CD4-positive, alpha-beta memory T cell (primary cell): Measurements from ENCODE around the gene RC3H1. TPM values are rescaled to one million over a fixed set of nuclear protein-coding genes. Genes with fewer than 3 reads are reported as not detected.
"Not testable (repeated sequence)": the region's sequence is repeated elsewhere in the genome, so short reads cannot be mapped to it uniquely, and the experiment has no call there.

ENCODE experiments used
- CTCF ChIA-PET: fragments of 350-600 bp; sonication (Branson Sonifier 250); formaldehyde crosslinking; loops from one replicate; lab custom pipeline; 2021; ENCODE audit warnings: inconsistent platforms; ENCODE audit not compliant: partially characterized antibody; lab: Charles Lee
- POLR2A ChIA-PET: fragments of 350-600 bp; sonication (Branson Sonifier 250); formaldehyde crosslinking; loops from one replicate; lab custom pipeline; 2021; ENCODE audit not compliant: partially characterized antibody; lab: Charles Lee
- DNase-seq, 5 donors: peaks; one replicate each; pipeline versions ENCODE4 v3.0.0 to v3.0.0-alpha.2; 2020 to 2022; ENCODE audit warnings: mixed read lengths in 1 of 5
- H3K27ac ChIP-seq: one replicate; pipeline ENCODE4 v1.7.0; 2013; ENCODE audit warnings: low read depth, low read length
- H3K27me3 ChIP-seq: 2 replicates; pipeline ENCODE4 v1.7.0; 2013; ENCODE audit warnings: mild to moderate bottlenecking, low read length, moderate library complexity; ENCODE audit not compliant: insufficient read depth
- H3K36me3 ChIP-seq: 2 replicates; pipeline ENCODE4 v1.7.0; 2013; ENCODE audit warnings: mild to moderate bottlenecking, low read length, moderate library complexity; ENCODE audit not compliant: insufficient read depth
- H3K4me1 ChIP-seq: 2 replicates; pipeline ENCODE4 v1.7.0; 2013; ENCODE audit warnings: mild to moderate bottlenecking, low read length, moderate library complexity; ENCODE audit not compliant: insufficient read depth
- H3K4me3 ChIP-seq, 2 donors: one replicate each; pipeline ENCODE4 v1.7.0; 2013; ENCODE audit warnings: low read length in 2 of 2, mild to moderate bottlenecking in 1 of 2
- H3K9me3 ChIP-seq, 2 donors: one replicate each; pipeline ENCODE4 v1.7.0; 2013; ENCODE audit warnings: low read length in 2 of 2, control low read depth in 1 of 2; ENCODE audit not compliant: control insufficient read depth in 1 of 2
- H3K27ac Mint-ChIP-seq, 7 donors: one replicate each; pipeline ENCODE4 v1.8.0; 2020 to 2021; ENCODE audit warnings: mixed read lengths in 7 of 7, mild to moderate bottlenecking in 6 of 7, inconsistent platforms in 3 of 7, moderate library complexity in 3 of 7
- H3K27me3 Mint-ChIP-seq, 2 donors: one replicate each; pipeline ENCODE4 v1.8.0; 2020 to 2021; ENCODE audit warnings: mixed read lengths in 2 of 2
- H3K36me3 Mint-ChIP-seq, 2 donors: one replicate each; pipeline ENCODE4 v1.8.0; 2020 to 2021; ENCODE audit warnings: mixed read lengths in 2 of 2, inconsistent platforms in 1 of 2, mild to moderate bottlenecking in 1 of 2
- H3K4me1 Mint-ChIP-seq, 4 donors: one replicate each; pipeline ENCODE4 v1.8.0; 2020 to 2021; ENCODE audit warnings: mixed read lengths in 4 of 4, mild to moderate bottlenecking in 1 of 4
- H3K4me3 Mint-ChIP-seq, 8 donors: one replicate each; pipeline ENCODE4 v1.8.0; 2020 to 2021; ENCODE audit warnings: mixed read lengths in 8 of 8, mild to moderate bottlenecking in 7 of 8, moderate library complexity in 6 of 8, inconsistent platforms in 3 of 8
- H3K9me3 Mint-ChIP-seq, 8 donors: one replicate each; pipeline ENCODE4 v1.8.0; 2020 to 2021; ENCODE audit warnings: mixed read lengths in 8 of 8, mild to moderate bottlenecking in 5 of 8, inconsistent platforms in 3 of 8, moderate library complexity in 1 of 8
- intact Hi-C: fragments of 100-400 bp; cut with micrococcal nuclease; formaldehyde crosslinking; loops from one replicate; pipeline ENCODE4 v1.15.1; 2023
- polyA plus RNA-seq, 2 donors: library from polyadenylated mRNA; unstranded; fragments of 300-500 nt; fragmentation: Illumina TruSeq; gene quantifications; one replicate each; pipeline ENCODE4 v1.2.3, GENCODE V29; 2021
- total RNA-seq, 2 experiments: library from RNA; stranded (reverse); gene quantifications; one replicate each; pipeline ENCODE4 v1.2.3, GENCODE V29; 2021

RC3H1 gene
- total and polyA plus RNA-seq, 4 experiments from 2014 or later = 2.0 to 49.2 (median 27.0) TPM

GRCh38 chr1:173937062-173937461 is 85.1 kb downstream of the RC3H1 start:
- Histone ChIP-seq H3K27ac (no peak overlapping the region), H3K9me3 (no peaks in the 10 kb centered on the region), H3K4me3 (no peak overlapping the region), H3K4me1 (no peaks in the 10 kb centered on the region), H3K36me3 (peaks cover 34% of the 10 kb centered on the region), H3K27me3 (no peaks in the 10 kb centered on the region)
- CTCF ChIA-PET = interaction anchor here (0.6 kb wide), 1 partner anchor 13 kb away, joined by 3 read pairs; no protein-coding TSS in a partner anchor
- no peak overlapping the region for H3K27ac Mint-ChIP-seq
- H3K9me3 Mint-ChIP-seq = no peaks in the 10 kb centered on the region
- peaks cover 28 to 60% of the 10 kb centered on the region in 2 donors for H3K36me3 Mint-ChIP-seq
- DNase-seq = no peak
- POLR2A ChIA-PET = no interaction called here
- H3K4me3 Mint-ChIP-seq = no peak overlapping the region
- H3K4me1 Mint-ChIP-seq = no peaks in the 10 kb centered on the region
- no peaks in the 10 kb centered on the region for H3K27me3 Mint-ChIP-seq
- intact Hi-C loops = loop anchor here (10.0 kb wide), 1 partner anchor 502 kb away; no protein-coding TSS in a partner anchor

- no peak overlapping the region for H3K27ac ChIP-seq
- H3K9me3 Mint-ChIP-seq = no peaks in the 10 kb centered on the region
- H3K36me3 Mint-ChIP-seq = peaks cover 23 to 57% of the 10 kb centered on the region in 2 donors
- no peak for DNase-seq
- H3K4me1 ChIP-seq = no peaks in the 10 kb centered on the region
- H3K27me3 ChIP-seq = no peaks in the 10 kb centered on the region
- intact Hi-C loops = loop anchor here (10.0 kb wide), 1 partner anchor 500 kb away; no protein-coding TSS in a partner anchor
- no peaks in the 10 kb centered on the region for H3K9me3 ChIP-seq
- no peaks in the 10 kb centered on the region for H3K27me3 Mint-ChIP-seq
- no peak overlapping the region for H3K4me3 ChIP-seq
- CTCF ChIA-PET = interaction anchor here (0.6 kb wide), 1 partner anchor 160 kb away, joined by 4 read pairs; no protein-coding TSS in a partner anchor
- H3K36me3 ChIP-seq = peaks cover 17% of the 10 kb centered on the region
- POLR2A ChIA-PET = no interaction called here
- no peak overlapping the region for H3K4me3 Mint-ChIP-seq
- peak overlapping the region in 1 of 7 donors; percentile 38 for H3K27ac Mint-ChIP-seq
- no peaks in the 10 kb centered on the region for H3K4me1 Mint-ChIP-seq
Measured at GRCh38 chr1:173934440-173934839, 87.7 kb downstream of the RC3H1 start.

GRCh38 chr1:173930541-173930940 is 91.6 kb downstream of the RC3H1 start:
- peaks cover 8 to 29% of the 10 kb centered on the region in 2 donors for H3K36me3 Mint-ChIP-seq
- H3K9me3 Mint-ChIP-seq, H3K27me3 ChIP-seq, H3K4me3 Mint-ChIP-seq, H3K27ac Mint-ChIP-seq, H3K27me3 Mint-ChIP-seq, H3K36me3 ChIP-seq, H3K4me1 ChIP-seq, CTCF ChIA-PET, H3K4me3 ChIP-seq, DNase-seq, H3K9me3 ChIP-seq, POLR2A ChIA-PET, H3K4me1 Mint-ChIP-seq, H3K27ac ChIP-seq: not testable (repeated sequence)
- intact Hi-C loops = loop anchor here (10.0 kb wide), 1 partner anchor 496 kb away; no protein-coding TSS in a partner anchor

- POLR2A ChIA-PET = no interaction called here
Measured at GRCh38 chr1:173925306-173926242, 96.6 kb downstream of the RC3H1 start.

GRCh38 chr1:173920861-173921260 is 101.3 kb downstream of the RC3H1 start:
- intact Hi-C loops = no loop called here
- H3K27ac Mint-ChIP-seq = no peak overlapping the region

More at GRCh38 chr1:173925306-173926242, 96.6 kb downstream of the RC3H1 start:
- Mint-ChIP-seq H3K4me1 (peaks cover 0 to 4% (median 2%) of the 10 kb centered on the region in 4 donors), H3K27me3 (no peaks in the 10 kb centered on the region), H3K4me3 (no peak overlapping the region), H3K36me3 (peaks cover 4 to 6% of the 10 kb centered on the region in 2 donors), H3K27ac (peak overlapping the region in 1 of 7 donors; percentile 57), H3K9me3 (no peaks in the 10 kb centered on the region)
- H3K4me3 ChIP-seq = no peak overlapping the region
- H3K4me1 ChIP-seq = no peaks in the 10 kb centered on the region
- H3K27ac ChIP-seq = no peak overlapping the region
- H3K9me3 ChIP-seq = no peaks in the 10 kb centered on the region
- no peak for DNase-seq
- intact Hi-C loops = no loop called here
- no peaks in the 10 kb centered on the region for H3K27me3 ChIP-seq
- no peaks in the 10 kb centered on the region for H3K36me3 ChIP-seq
- CTCF ChIA-PET = interaction anchor here (1.6 kb wide), 1 partner anchor 9 kb away, joined by 3 read pairs; no protein-coding TSS in a partner anchor

GRCh38 chr1:173917635-173918493 is 104.3 kb downstream of the RC3H1 start:
- DNase-seq = no peak
- POLR2A ChIA-PET = no interaction called here
- Histone ChIP-seq H3K36me3 (no peaks in the 10 kb centered on the region), H3K9me3 (no peaks in the 10 kb centered on the region), H3K4me1 (no peaks in the 10 kb centered on the region), H3K27me3 (no peaks in the 10 kb centered on the region), H3K27ac (no peak overlapping the region), H3K4me3 (no peak overlapping the region)
- Mint-ChIP-seq H3K4me3 (no peak overlapping the region), H3K36me3 (no peaks in the 10 kb centered on the region), H3K9me3 (peaks cover 0 to 2% (median 0%) of the 10 kb centered on the region in 8 donors), H3K4me1 (no peaks in the 10 kb centered on the region), H3K27ac (no peak overlapping the region), H3K27me3 (no peaks in the 10 kb centered on the region)
- CTCF ChIA-PET = no interaction called here
- intact Hi-C loops = no loop called here

More at GRCh38 chr1:173920861-173921260, 101.3 kb downstream of the RC3H1 start:
- no peak for DNase-seq
- Histone ChIP-seq H3K4me1 (no peaks in the 10 kb centered on the region), H3K9me3 (no peaks in the 10 kb centered on the region), H3K27me3 (no peaks in the 10 kb centered on the region), H3K36me3 (no peaks in the 10 kb centered on the region), H3K4me3 (no peak overlapping the region), H3K27ac (no peak overlapping the region)
- Mint-ChIP-seq H3K9me3 (peaks cover 0 to 1% (median 0%) of the 10 kb centered on the region in 8 donors), H3K4me3 (no peak overlapping the region), H3K27me3 (no peaks in the 10 kb centered on the region), H3K36me3 (no peaks in the 10 kb centered on the region), H3K4me1 (peaks cover 0 to 1% (median 0%) of the 10 kb centered on the region in 4 donors)
- ChIA-PET CTCF (no interaction called here), POLR2A (no interaction called here)
